Eye (tissue), 1 donor: ENCODE measurements around the gene CCL19.

Experiments used
- DNase-seq: peaks from one replicate; pipeline ENCODE4 v3.0.0-alpha.2; 2015

CCL19 gene

DNA sequence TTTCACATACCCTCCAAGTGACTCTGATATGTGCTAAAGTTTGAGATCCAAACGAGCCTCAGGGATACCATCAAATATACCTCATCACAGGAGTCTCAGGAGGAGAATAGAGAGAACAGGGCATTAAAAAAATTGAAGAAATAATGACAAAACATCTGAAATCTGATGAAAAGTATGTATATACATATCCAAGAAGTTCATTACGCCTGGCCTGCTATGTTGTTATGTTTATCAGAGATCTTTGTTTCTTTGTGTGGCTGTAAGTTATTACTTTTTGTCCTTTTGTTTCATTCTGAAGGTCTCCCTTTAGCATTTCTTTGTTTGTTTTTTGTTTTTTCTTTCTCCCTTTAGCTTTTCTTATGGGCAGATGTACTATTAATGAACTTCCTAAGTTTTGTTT, 2.5 kb upstream of the CCL19 start:
- DNase-seq, result no peak

GRCh38 chr9:34691936-34692315, 850 bp upstream of the CCL19 start:
- DNase-seq, result no peak

DNA sequence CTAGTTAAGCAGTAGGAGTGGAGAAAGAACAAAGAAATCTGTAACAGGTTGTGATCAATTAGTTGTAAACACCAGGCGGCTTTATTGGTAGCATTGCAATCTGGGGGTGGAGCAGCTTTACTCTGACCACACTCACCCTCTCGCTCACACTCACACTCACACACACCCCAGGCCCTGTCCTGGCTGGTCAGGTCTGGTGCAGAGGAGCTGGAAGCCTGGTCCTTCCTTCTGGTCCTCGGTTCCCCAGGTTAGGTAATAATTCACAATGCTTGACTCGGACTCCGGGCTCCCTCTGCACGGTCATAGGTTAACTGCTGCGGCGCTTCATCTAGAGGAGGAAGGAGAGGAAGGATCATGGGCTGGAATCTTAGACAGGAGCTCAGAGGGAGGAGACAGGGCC, 1.6 kb downstream of the CCL19 start:
- DNase-seq, result no peak

DNA sequence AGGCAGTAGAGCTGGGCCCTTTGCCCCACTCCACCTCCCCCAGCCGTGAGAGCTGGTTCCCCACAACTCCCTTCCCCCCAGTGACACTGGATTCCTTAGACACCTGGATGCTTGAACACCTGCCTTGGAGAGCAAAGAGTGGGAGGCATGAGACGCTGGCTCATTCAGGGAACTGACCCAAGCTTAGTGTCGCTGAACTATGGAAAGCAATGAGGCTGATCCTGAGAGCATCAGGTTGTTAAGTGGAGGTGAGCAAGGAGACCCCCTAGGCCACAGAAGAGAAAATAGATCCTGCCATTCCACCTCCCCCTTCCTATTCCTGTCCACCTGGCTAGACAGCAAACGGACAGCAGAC, 2.0 kb downstream of the CCL19 start:
- DNase-seq, result no peak

DNA sequence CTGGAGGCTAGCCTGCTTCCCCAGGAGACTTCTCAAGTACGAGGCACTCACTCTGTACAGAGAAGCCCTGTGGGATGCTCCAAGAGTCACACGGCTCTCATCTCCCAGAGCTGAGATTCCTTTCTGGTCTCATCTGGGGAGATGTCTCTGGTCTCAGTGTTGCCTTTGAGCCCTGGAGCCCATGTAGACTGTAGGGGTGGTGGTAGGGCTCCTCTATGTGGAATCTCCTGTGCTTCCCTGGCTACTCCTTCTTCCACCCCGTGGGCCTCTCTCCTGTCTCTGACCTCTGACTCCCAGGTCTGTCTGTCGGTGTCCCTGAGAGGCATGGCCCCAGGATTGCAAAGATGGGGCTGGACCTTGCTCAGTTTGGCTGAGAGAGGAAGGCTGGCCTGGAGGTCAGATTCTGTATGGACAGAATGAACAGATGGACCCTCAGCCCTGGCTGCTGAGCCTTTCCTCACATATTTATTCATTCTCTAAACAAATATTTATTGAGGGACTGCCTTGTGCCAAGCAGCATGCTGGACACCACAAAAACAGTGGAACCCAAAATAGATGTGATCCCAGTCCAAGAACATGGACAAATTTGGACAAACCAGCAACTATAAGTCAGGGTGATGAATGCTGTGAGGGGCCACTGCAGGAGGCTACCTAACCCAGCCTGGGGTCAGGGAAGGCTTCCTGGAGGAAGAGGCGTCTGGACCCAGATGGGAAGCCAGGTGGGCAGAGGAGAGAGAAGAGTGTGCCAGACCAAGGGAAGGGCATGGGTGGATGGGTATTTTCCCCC, 2.6 kb downstream of the CCL19 start:
- no peak for DNase-seq

DNA sequence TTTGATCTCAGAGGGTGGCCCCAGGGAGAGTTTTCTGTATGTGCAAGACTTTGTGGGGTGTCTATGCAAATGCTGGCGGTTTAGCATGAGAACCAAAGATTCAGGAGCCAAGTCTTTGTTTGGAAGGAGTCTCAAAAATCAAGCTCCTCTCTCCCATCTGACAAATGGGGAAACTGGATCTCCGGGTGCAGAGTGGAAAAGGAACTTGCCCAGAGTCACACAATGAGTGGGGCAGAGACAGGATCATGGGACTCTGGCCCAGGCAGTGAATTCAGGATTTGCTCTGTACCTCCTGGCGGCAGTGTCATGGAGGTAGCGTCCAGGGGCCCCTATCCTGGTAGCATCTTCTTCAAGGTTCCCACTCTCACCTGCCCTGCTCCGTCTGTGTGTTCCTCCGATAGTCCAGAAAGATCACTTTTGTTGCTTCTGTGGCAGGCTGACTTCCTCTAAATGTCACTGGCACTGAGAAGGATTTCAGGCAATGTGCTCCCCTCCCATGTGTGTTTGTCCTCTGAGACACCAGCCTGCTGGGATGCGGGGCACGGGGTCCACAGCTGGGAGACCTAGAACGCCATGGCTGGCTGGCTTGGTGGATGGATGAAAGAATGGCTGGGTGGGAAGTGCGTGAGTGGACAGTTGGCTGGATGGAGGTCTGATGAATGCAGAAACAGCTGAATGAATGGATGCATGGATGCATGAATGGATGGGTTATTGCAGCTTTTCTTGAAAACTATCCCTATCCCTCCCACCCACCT, 3.6 kb downstream of the CCL19 start:
- no peak for DNase-seq

DNA sequence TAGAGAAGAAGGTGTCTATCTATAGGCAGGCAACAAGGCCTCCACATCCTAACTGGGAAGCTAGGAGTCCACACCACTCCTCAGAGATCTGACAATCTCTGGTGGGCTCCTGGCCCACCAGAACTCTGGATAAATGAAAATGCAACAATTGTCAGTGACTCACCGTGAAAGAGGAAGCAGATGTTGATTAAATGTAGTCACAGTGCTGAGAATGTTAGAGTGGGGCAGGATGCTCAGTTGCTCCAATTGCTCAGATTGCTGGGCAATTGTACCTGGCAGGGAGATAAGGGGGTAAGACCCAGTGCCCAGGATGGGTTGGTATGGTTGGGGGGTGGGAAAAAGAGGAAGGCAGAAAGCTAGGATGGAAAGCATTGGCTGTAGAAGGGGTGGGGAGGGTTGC, 4.3 kb downstream of the CCL19 start:
- DNase-seq, result no peak

DNA sequence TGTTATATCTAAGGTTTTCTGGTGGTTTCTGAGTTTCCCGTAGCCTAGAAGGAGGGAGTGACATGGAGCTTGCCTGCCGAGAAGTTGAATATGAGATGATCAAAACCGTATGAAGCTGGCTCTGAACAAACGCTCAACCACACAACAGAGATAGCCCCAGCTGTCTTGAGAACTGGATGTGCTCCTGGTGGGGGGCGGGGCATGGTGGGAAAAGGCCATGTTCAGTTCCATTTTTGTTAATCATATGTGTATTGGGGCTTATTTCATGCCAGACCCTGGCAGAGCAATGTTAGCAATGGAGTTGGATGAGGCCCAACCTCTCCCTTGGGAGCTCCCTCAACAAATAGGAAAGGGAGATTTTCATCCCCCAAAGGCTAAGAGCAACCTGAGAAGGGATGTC, 4.8 kb downstream of the CCL19 start:
- no peak for DNase-seq

- DNase-seq, result no peak
Observed at GRCh38 chr9:34685591-34685990, 5.5 kb downstream of the CCL19 start.

GRCh38 chr9:34684816-34685215, 6.3 kb downstream of the CCL19 start:
- DNase-seq, result no peak

GRCh38 chr9:34684145-34684544, 6.9 kb downstream of the CCL19 start:
- DNase-seq, result no peak

DNA sequence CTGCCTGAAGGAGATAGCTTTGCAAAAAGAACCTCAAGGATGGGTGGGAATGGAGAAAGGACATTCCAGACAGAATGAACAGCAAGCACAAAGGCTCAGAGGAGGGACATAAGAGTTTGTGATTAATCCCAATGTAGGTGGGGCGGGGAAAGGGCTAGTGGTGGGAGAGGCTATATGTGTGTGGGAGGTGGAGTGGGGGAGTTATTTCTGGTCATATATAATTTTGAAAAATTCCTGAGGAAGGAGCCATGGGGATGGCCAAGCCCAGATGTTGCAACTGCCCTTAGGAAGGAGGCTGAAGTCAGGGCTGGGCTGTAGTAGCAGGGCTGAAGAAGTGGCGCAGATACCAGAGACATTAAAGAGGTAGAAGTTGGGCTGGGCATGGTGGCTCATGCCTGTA, 15.2 kb downstream of the CCL19 start:
- DNase-seq, result no peak

DNA sequence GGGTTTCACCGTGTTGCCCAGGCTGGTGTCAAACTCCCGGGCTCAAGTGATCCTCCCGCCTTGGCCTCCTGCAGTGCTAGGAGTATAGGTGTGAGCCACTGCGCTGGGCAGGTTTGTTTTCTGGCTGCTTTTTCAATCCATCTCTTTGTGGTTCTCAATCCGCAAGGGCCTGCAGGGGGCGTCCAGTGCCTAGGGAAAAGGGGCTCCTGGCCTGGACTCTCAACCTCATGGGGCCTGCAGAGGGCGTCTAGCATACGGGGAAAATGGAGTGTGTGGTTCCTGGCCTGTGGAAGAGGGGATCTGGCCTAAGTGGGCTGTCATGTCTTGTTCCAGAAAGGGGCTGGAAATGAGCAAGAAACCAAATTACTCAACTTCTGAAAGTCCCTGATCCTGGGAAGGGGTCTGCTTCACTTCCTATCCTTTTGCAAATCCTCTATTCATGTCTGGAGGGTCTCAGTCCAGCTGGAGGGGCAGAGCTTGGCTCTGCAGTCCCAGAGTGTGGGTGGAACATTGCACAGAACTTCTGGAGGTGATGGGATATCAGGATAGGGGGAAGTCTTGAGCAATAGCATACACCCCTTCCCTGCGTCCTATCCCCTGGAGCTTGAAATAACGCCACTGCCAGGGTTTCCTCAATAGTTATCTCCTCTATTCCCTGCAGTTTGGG, 15.9 kb downstream of the CCL19 start:
- peak; percentile 72 for DNase-seq

DNA sequence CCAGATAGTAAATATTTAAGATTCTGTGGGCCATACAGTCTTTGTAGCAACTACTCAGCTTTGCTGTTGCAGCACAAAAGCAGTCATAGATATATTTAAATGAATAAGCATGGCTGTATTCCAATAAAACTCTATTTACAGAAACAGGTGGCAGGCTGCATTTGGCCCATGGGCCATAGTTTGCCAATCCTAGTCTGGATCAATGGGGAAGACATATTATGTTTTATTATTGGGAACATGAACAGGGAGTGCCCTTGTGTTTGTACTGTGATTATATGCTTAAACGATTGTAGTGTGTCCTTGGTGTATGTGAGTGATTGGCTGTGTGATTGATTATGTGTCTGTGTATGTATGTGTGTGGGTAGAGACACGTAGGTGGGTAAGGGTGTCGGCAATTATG, 16.6 kb downstream of the CCL19 start:
- no peak for DNase-seq

- no peak for DNase-seq
Observed at GRCh38 chr9:34671307-34671706, 19.8 kb downstream of the CCL19 start.

DNA sequence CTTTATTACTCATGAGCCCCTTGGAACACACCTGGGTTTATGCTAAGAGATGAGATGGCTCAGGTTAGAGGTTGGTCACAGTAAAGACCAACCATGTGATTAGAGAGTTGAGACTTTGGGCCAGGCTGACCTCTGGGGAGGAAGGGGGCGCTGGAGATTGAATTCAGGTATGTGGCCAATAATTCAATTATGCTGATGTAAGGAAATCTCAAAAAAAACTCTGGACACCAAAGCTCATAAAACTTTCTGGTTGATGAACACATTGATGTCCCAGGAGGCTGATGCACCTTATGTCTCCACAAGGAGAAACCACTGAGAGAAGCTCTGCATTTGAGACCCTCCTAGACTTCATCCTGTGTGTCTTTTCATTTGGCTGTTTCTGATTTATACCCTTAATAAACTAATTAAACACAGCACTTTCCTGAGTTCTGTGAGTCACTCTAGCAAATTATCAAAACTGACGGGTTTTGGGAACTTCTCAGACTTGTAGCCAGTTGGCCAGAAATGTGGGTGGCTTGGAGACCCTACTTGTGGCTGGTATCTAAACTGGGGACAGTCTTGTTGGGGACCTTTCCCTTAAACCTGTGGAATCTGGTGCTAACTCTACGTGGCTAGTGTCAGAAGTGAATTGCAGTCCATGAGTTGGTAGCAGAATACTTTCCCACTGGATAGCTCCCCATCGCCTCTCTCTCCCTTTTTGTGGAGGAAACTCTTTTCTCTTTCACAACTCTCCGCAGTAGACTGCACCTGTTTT, 21.1 kb downstream of the CCL19 start:
- no peak for DNase-seq

DNA sequence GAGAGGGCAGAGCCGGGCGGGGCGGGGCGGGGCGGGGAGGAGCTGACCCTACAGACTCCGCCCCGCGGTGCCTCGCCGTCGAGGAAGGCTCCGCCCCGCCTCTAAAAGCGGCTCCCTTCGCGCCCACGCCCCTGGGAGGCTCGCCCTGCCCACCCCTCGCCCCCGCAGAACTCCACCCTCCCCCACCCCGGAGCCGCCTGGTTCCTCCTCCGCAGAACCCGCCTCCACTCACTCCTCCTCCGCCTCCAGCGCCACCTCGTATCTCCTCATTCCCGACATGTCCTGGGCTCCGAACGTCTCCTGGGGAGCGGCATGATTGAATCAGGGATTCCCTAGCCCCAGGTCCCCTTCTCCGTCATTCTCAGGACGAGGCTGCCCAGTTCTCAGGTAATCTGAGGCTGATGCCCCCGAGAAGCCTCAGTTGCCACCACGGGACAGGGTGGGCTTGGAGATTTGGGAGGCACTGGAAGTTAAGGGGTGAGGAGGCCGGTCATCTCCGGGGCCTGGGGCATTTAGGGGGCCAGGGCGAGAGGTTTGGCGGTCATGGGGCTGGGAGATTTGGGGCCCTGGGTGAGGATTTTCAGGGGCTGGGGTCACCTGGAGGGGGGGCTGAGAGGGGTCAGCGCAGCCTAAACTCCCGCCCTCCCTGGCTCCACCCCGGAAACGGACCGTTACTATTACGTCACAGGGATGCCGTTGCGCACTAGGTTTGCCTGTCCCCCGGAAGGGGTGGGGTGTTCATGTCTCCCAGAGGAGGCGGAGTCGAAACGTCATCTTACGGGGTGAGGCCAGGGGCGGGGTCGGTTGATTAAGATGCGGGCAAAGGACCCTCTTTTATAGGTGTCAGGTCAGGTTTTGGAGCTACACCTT, 25.5 kb downstream of the CCL19 start:
- DNase-seq, result peak; percentile 98

GRCh38 chr9:34665067-34665380, 26.1 kb downstream of the CCL19 start:
- no peak for DNase-seq

DNA sequence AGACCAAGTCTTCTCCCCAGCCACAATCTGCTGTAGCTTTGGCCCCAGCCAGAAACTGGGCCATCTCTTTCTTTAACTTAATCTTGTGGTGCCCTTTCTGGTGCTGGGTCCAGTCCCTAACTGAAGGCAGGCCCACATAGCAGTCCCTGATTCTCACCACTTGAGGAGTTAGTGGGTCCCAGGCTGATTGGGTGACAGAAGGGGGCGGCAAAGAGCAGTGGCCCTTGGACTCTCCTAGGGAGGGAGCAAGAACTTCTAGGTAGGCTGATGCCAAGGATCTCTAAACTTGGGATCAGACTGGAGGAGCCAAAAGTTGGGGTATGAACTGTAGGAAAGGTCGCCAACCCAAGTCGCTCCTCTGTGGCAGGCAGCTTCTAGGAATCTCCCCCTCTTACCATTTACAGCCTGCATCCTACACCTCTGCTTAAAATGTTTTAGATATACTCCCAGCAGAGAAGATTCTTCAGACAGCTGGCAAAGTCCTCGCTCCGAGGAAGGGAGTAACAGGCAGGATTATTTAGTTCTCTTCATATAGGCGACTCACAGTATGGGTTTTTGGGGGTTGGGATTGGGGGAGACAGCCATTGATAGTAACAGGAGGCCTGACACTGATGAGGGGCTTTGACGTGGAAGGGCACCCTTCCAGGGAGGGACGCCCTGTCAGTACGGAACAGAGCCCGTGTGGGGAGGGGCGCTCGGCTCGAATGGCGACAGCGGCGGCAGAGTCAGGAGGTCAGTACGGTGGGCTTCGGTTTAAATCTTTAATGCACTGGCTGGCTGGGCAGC, 26.6 kb downstream of the CCL19 start:
- peak; percentile 89 for DNase-seq

DNA sequence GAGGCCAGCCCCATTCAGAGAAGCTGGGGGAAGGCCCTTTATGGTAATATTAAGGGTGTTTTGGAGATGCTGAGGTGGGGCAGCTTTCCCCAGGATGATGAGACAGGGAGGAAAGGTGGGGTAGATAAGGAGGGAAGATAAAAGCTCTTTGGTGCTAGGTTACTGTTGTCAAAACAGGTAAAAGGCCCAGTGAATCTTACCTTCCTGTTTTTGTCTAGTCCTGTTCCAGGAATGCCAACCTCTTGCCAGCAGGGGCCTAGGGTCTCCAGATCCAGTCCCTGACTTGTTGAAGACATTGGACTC, 27.8 kb downstream of the CCL19 start:
- DNase-seq, result no peak

DNA sequence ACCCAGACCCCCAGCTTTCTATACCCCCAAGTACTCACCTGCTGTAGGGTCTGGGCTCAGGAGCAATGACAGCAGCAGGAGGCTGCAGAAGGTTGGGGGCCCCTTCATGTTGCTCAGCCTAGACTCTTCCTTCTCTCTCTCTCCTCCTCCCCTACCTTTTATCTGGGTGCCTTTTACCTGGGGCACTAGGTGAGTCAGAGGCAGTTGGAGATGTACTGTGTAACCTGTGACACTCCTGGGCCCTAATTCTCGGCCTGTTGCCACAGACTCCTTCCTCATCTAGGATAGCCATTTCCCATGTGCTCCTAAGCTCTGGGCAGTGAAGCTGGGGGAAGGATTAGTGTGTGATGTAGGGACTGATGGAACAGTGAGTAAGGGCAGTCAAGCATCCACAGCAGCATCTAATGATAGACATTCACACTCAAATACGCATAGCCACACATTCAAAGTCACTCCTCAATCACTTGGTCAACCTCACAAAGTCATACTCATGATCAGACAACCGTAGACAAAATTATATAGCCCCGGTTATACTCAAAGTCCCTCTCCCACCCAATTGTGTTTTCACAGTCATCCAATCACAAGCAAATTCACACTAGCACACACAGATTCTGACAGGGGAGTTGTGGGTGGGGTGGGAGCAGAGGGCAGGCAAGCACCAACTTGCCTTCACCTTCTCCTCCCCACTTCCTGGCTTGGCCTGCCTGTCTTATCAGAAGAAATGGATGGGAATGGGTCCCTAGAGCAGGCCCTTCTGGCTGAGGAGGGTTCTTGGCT, 28.4 kb downstream of the CCL19 start, which contains the start of gene CCL27:
Gene CCL27 (minus strand): TSS at position 132 of the 777 bp plus-strand sequence. CDS start 24 bp downstream, at position 108.
- DNase-seq, result no peak
